Fibroblast of skin of left biceps (primary cell): ENCODE data around the gene ZNF148.
A peak's percentile ranks its signal among the peaks of the same experiment; 100 is the strongest.
"Not testable (repeated sequence)": the region's sequence is repeated elsewhere in the genome, so short reads cannot be mapped to it uniquely, and the experiment has no call there.

Experiments used
- DNase-seq, 2 experiments: peaks; one replicate each; pipeline ENCODE4 v3.0.0-alpha.2; 2013; ENCODE audit warnings: low read depth in 2 of 2

The ZNF148 gene

DNA sequence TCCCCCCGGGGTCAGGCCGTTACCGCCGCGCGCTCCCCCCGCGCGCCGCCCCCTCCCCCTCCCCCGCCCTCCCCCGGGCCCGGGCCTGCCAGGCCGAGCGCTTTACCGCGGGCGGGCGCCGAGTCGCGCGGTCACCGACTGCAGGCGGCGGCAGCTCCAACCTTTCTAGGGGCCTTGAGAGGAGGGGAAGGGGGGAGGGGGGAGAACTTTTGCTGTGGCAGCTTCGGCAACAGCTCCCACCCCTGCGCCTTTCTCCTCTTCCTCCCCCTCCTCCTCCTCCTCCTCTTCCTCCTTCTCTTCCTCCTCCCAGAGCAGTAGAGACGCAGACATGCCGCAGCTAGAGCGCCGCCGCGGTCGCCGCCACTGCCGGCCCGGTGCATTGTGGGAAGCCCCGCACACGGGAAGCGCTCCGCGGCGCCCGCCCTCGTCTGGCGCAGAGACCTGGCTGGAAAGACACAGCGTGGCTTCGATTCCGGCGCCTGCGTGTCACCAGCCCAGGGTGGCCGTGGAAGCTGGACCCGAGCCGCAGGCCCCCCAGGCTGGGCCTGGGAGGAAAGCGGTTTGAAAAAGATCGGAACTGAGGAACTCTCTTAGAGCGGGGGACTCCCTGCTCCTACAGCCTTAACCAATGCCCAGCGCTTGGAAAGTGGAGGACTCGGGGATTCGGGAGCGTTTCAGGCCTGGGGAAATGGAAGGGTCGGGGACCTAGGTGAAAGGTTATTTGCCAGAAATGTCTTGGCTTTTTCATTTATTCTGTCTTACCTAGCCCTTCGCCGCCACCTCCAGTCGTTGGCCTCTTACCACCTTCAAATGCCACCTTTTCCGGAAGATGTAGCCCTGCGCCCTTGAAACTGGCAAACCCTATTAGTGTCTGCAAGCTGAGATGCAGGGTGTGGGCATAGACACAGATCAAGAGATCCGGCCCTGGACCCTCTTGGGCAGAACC is at the start of gene ZNF148:
Gene ZNF148, minus strand, starts transcription at position 330 of the 946 bp plus-strand sequence. CDS start 61,685 bp downstream, outside the sequence.
- peak; percentile 80 for DNase-seq

- DNase-seq: no peak
Measured at GRCh38 chr3:125418306-125418705, 43.2 kb upstream of the ZNF148 start.

DNA sequence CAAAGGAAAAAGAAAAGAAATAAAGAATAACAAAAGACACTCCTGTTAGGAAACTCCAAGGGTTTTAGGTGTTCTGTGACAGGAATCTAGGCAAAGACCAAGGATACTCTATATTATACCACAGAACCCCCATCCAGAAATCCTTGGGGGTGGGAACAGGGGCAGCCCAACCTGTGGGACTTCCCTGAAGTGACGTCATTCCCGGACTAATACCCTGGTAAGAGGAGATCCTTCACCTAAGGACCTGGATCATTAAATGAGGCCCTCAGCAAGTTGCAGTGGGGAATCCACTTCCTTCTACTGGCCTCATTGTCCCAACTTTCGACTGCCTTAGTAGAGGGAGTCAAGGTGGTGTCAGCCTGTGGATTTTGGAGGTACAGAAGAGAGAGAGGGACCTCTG is 41.1 kb upstream of the ZNF148 start:
- no peak for DNase-seq

DNA sequence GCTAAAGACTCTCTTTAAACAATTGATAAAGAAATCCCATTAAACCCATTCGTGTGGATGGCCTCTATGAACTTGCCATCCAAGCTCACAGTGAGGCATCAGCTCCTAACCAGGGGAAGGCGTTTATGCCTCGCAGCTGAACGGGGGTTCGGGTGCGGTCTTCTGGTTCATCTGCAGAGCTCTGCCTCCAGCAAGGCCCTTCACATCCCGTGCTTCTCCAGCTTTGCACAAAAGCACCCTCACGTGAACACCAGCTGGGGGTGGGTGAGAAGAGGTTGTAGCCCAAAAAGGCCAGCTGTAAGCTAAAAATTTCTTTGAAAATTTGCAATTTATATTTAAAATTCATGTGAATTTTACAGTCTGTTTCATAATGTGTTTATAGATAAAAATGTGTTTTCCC is 39.5 kb upstream of the ZNF148 start:
- no peak for DNase-seq

DNA sequence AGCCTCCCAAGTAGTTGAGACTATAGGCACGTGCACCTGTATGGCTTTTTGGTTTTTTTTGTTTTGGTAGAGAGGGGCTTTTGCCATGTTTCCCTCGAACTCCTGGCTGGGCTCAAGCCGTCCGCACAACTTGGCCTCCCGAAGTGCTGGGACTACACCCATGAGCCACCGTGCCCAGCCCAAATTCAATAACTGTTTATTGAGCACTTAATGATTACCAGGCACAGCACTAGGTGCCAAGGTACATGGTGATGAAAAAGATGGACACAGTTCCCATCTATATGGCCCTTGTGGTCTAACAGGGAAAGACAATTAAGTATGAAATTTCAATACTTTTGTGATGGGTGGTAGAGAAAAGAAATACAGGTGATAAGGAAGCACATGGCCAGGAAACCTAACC is 35.8 kb upstream of the ZNF148 start:
- DNase-seq: no peak

- DNase-seq: no peak
Measured at GRCh38 chr3:125406070-125406469, 30.9 kb upstream of the ZNF148 start.

- not testable (repeated sequence) for DNase-seq
Measured at GRCh38 chr3:125405515-125405914, 30.4 kb upstream of the ZNF148 start.

GRCh38 chr3:125403789-125404188 is 28.7 kb upstream of the ZNF148 start:
- peak in 1 of 2 experiments; percentile 9 for DNase-seq

DNA sequence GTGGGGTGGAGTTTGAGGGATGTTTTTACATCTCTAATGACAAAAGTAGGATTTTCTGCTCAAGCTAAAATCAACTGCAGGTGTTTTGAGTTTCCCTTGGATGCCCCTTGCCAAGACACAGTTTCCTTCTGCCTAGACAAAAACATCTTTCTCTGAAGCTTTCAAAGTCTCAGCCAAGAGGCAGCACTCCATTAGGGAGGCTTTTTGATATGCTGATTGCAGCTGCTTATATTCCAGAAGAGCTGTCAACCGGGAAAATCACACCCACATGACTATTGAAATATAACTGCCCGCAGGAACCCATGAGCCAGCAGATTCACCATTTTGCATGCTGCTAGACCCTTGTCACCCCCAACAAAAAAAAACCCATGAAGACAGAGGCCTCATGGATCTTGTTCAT is 27.5 kb upstream of the ZNF148 start:
- DNase-seq: no peak

GRCh38 chr3:125401402-125401801 is 26.3 kb upstream of the ZNF148 start:
- DNase-seq: peak; percentile 34 to 40

GRCh38 chr3:125398952-125399351 is 23.8 kb upstream of the ZNF148 start:
- DNase-seq: no peak

- DNase-seq: no peak
Measured at GRCh38 chr3:125395091-125395490, 20.0 kb upstream of the ZNF148 start.

GRCh38 chr3:125394406-125394805 is 19.3 kb upstream of the ZNF148 start:
- DNase-seq: no peak

DNA sequence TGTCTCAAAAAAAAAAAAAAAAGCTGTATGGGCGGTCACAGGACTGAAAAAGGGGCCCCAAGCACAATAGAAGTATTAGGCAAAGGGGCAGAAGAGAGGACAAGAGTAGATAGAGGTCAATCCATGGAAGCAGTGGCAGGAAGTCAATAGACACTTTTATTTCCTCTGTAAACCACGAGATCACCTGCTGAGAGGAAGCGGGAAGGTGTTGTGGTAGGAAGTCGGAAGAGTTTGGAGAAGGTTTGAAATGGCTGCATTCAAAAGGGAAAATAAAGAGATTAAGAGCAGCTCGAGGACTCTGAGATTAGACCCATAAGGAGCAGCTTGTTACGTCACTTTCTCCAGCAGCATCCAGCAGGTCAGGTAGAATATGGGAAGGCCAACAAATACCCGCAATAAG is 14.2 kb upstream of the ZNF148 start:
- no peak for DNase-seq

DNA sequence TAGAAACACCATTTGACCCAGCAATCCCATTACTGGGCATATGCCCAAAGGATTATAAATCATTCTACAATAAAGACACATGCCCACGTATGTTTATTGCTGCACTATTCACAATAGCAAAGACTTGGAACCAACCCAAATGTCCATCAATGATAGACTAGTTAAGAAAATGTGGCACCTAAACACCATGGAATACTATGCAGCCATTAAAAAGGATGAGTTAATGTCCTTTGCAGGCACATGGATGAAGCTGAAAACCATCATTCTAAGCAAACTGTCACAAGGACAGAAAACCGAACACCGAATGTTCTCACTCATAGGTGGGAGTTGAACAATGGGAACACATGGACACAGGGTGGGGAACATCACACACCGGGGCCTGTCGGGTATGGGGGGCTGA is 13.2 kb upstream of the ZNF148 start:
- not testable (repeated sequence) for DNase-seq

GRCh38 chr3:125386811-125387210 is 11.7 kb upstream of the ZNF148 start:
- no peak for DNase-seq

DNA sequence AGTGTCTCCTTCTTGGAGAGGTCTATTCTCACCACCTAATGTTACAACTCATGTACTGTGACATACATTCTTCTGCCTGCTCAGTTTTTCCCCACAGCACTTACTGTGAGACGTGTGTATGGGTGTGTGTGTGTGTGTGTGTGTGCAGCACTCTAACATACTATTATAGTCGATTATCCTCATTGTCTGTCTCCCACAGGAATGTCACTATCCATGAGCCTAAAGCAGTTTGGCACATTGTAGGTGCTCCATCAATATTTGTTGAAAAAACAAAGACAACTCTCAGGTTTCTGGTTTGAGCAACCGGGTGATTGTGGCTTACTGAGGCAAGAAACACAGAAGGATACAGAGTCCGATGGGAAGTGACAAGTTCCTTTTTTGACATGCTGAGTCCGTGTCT is 8.6 kb upstream of the ZNF148 start:
- DNase-seq: no peak

- no peak for DNase-seq
Measured at GRCh38 chr3:125382298-125382697, 7.2 kb upstream of the ZNF148 start.

DNA sequence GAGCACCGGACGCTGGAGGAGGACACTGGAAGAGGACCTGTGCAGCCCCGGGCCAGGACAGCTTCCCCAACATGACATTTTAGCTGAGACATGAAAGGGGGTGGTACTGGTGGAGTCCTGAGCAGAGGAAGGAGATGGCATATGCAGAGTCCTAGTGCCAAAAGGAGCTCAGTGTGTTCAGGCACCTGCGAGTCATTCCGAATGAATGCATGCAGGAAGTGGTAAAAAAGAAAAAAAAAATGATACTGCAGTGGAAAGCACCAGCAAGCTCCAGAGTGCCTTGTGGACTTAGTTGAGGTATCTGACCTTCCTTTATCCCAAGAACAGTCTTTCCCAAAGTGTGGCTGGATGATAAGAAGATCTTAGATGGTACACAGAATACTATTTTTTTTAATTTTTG is 6.6 kb upstream of the ZNF148 start:
- DNase-seq: no peak

- DNase-seq: no peak
Measured at GRCh38 chr3:125381314-125381713, 6.2 kb upstream of the ZNF148 start.

DNA sequence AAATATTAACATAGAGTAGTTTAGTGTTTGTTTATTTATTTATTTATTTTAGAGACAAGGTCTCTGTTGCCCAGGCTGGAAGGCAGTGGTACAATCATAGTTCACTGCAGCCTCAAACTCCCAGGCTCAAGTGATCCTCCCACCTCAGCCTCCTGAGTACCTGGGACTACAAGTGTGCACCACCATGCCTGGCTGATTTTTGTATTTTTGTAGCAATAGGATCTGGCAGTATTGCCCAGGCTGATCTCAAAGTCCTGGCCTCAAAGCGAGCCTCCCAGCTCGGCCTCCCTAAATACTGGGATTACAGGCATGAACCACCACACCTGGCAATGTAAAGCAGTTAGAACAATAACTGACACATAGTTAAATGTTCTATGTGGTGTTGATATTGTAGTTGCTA is 4.4 kb upstream of the ZNF148 start:
- DNase-seq: no peak

DNA sequence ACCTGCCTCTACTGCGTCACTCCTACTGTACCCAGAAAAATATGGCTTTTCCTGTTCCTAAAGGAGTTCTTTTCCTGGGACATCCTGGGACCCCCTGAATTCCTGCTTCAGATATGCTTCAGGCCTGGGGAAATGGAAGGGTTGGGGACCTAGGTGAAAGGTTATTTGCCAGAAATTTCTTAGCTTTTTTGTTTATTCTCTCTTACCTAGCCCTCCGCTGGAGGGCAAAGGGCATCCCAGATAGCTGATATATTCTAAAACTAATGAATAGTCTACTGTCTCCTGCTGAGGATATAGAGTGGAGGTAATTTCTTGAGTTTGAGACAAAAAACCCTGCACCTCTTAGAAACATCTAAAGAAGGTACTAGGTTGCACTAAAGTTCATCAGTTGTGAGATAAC is 3.6 kb upstream of the ZNF148 start:
- no peak for DNase-seq

DNA sequence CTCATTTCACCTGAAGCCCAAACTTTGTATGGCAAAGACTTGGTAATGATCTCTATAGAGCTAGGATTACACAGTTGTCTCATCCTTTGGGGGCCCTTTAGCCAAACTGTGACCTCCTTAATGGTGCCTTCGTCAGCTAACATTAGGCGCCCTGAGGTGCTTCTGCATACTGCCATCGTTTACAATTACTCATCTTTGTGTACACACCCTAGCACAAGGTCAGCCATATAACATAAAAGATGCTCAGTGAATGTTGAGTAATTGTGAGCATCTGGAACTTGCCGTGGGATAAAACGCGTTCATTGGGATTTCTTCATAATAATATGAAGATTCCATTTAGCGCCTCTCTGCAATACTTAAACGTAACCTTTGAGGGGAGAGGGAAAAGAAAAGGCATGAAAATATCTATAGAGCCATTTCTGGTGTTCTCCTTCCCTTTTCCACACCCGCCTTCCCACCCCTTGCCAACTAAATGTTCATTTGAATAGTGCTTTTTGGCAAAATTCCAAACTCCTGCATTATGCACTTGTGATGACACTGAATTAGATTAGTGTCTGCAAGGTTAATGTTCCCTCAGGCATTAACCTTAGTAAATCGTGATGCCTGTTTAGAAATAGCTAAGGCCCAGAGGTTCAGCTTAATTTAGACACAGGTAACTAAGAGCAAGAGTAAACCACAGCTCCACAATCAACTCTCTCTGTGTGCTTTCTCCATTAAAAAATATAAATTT is 990 bp upstream of the ZNF148 start:
- no peak for DNase-seq
